HCT116 (cell line): ENCODE measurements around the gene LCN9. TPM values are rescaled to one million over a fixed set of nuclear protein-coding genes. Genes with fewer than 3 reads are reported as not detected.

ENCODE experiments used
- ATAC-seq: fragments of 200-7000 bp; cut with Tn5 transposase; 2 replicates; pipeline ENCODE4 v1.9.1; 2020; ENCODE audit warnings: mild to moderate bottlenecking, moderate library complexity
- BruUV-seq: library from RNA; stranded (reverse); fragments of 400-500 nt; replicated peaks from 2 replicates; lab custom pipeline; 2021; lab: Mats Ljungman, UMichigan
- CTCF ChIA-PET: fragments of 300-600 bp; sonication (Branson Sonifier 250); formaldehyde crosslinking; loops from one replicate; lab custom pipeline; 2021; ENCODE audit warnings: antibody characterized with exemption; lab: Charles Lee
- POLR2A ChIA-PET: fragments of 300-600, 350-600 bp; sonication (Branson Sonifier 250); formaldehyde crosslinking; loops from one replicate; lab custom pipeline; 2021; ENCODE audit warnings: antibody characterized with exemption; lab: Charles Lee
- RAD21 ChIA-PET, 2 experiments: fragments of 300-600 bp; sonication (Branson Sonifier 250); formaldehyde crosslinking; loops; one replicate each; lab custom pipeline; 2023; ENCODE audit warnings: low total read pairs in 2 of 2; ENCODE audit not compliant: uncharacterized antibody in 2 of 2, unreplicated experiment in 2 of 2, low non-redundant PET in 1 of 2; lab: Charles Lee
- DNase-seq: peaks from one replicate; pipeline ENCODE4 v3.0.0-alpha.2; 2010; ENCODE audit warnings: low read depth, low spot score
- H2AFZ ChIP-seq: fragments of 200-600 bp; shearing (Covaris generic), sonication (generic); 2 replicates; pipeline ENCODE4 v1.6.1; 2017; ENCODE audit warnings: low read depth, mixed run types, mixed read lengths, antibody characterized with exemption, low read length; ENCODE audit not compliant: poor library complexity, severe bottlenecking
- H3K27ac ChIP-seq: 2 replicates; pipeline ENCODE4 v1.5.1; 2012; ENCODE audit warnings: low read depth, low read length
- H3K27me3 ChIP-seq: fragments of 200-600 bp; sonication (generic); 2 replicates; pipeline ENCODE4 v1.6.1; 2016; ENCODE audit warnings: mixed run types, low read length, mixed read lengths; ENCODE audit not compliant: insufficient read depth
- H3K36me3 ChIP-seq, 2 experiments: fragments of 200-500 bp in 1 of 2; fragments of 200-600 bp in 1 of 2; sonication (Bioruptor generic) in 1 of 2; sonication (generic) in 1 of 2; 2 replicates each; pipeline versions ENCODE4 v1.5.1 to v1.6.1; 2014 to 2016; ENCODE audit warnings: low read length in 2 of 2, inconsistent platforms in 1 of 2, mixed read lengths in 1 of 2, mixed run types in 1 of 2; ENCODE audit not compliant: insufficient read depth in 2 of 2, control insufficient read depth in 1 of 2
- H3K4me1 ChIP-seq, 2 experiments: fragments of 200-600 bp in 1 of 2; sonication (generic) in 1 of 2; 2 replicates each; pipeline versions ENCODE4 v1.5.1 to v1.6.1; 2012 to 2017; ENCODE audit warnings: low read length in 2 of 2, inconsistent platforms in 1 of 2, mild to moderate bottlenecking in 1 of 2, mixed read lengths in 1 of 2, mixed run types in 1 of 2, moderate library complexity in 1 of 2; ENCODE audit not compliant: insufficient read depth in 2 of 2, control insufficient read depth in 1 of 2
- H3K4me2 ChIP-seq: fragments of 200-600 bp; sonication (generic); 2 replicates; pipeline ENCODE4 v1.6.1; 2017; ENCODE audit warnings: mixed run types, low read length, mixed read lengths
- H3K4me3 ChIP-seq, 2 experiments: fragments of 200-600 bp in 1 of 2; sonication (generic) in 1 of 2; replicated peaks in 1 of 2; 2 replicates each; pipeline ENCODE4 v1.5.1; 2011 to 2016; ENCODE audit warnings: low read length in 2 of 2, control low read depth in 1 of 2, low read depth in 1 of 2, mild to moderate bottlenecking in 1 of 2, mixed read lengths in 1 of 2, mixed run types in 1 of 2
- H3K79me2 ChIP-seq: fragments of 200-600 bp; sonication (generic); 2 replicates; pipeline ENCODE4 v1.6.1; 2017; ENCODE audit warnings: mild to moderate bottlenecking, mixed run types, low read length, moderate library complexity, mixed read lengths; ENCODE audit not compliant: insufficient read depth
- H3K9ac ChIP-seq: fragments of 200-600 bp; sonication (generic); 2 replicates; pipeline ENCODE4 v1.6.1; 2016; ENCODE audit warnings: low read length, mixed read lengths
- H3K9me2 ChIP-seq: fragments of 200-600 bp; sonication (generic), shearing (Covaris generic); 2 replicates; pipeline ENCODE4 v1.6.1; 2017; ENCODE audit warnings: mixed run types, mild to moderate bottlenecking, moderate library complexity; ENCODE audit not compliant: insufficient read depth
- H3K9me3 ChIP-seq, 2 experiments: fragments of 200-500 bp in 1 of 2; fragments of 200-600 bp in 1 of 2; sonication (Bioruptor generic) in 1 of 2; sonication (generic) in 1 of 2; 2 replicates each; pipeline ENCODE4 v1.6.1; 2014 to 2017; ENCODE audit warnings: low read length in 2 of 2, mixed read lengths in 2 of 2, inconsistent platforms in 1 of 2, low read depth in 1 of 2, mild to moderate bottlenecking in 1 of 2, mixed run types in 1 of 2, moderate library complexity in 1 of 2; ENCODE audit not compliant: control insufficient read depth in 1 of 2, insufficient read depth in 1 of 2
- H4K20me1 ChIP-seq: fragments of 200-600 bp; sonication (generic), shearing (Covaris generic); 2 replicates; pipeline ENCODE4 v1.6.1; 2017; ENCODE audit warnings: mixed run types, mild to moderate bottlenecking, moderate library complexity; ENCODE audit not compliant: insufficient read depth
- EGR1 ChIP-seq: IDR thresholded peaks from 2 replicates; pipeline ENCODE4 v1.6.1; 2012; ENCODE audit warnings: low read depth
- ELF1 ChIP-seq: IDR thresholded peaks from 2 replicates; pipeline ENCODE4 v1.6.1; 2012; ENCODE audit warnings: low read depth, borderline replicate concordance
- EZH2 ChIP-seq: fragments of 200-600 bp; sonication (generic); IDR thresholded peaks from 2 replicates; pipeline ENCODE4 v1.6.1; 2017; ENCODE audit warnings: antibody characterized with exemption, mixed run types
- FOSL1 ChIP-seq: IDR thresholded peaks from 2 replicates; pipeline ENCODE4 v1.6.1; 2012; ENCODE audit warnings: low read depth
- JUND ChIP-seq: IDR thresholded peaks from 2 replicates; pipeline ENCODE4 v1.6.1; 2012
- POLR2AphosphoS5 ChIP-seq: IDR thresholded peaks from 2 replicates; pipeline ENCODE4 v1.6.1; 2011; ENCODE audit warnings: mild to moderate bottlenecking, low read depth, low read length, moderate library complexity
- SIN3A ChIP-seq: IDR thresholded peaks from 2 replicates; pipeline ENCODE4 v1.6.1; 2012; ENCODE audit warnings: low read depth
- SP1 ChIP-seq: IDR thresholded peaks from 2 replicates; pipeline ENCODE4 v1.6.1; 2012; ENCODE audit warnings: low read depth
- SRF ChIP-seq: IDR thresholded peaks from 2 replicates; pipeline ENCODE4 v1.6.1; 2012; ENCODE audit warnings: low read depth
- TCF7L2 ChIP-seq: IDR thresholded peaks from 2 replicates; pipeline ENCODE4 v1.7.0; 2011; ENCODE audit warnings: borderline replicate concordance, inconsistent platforms; ENCODE audit not compliant: insufficient read depth, insufficient read length; ENCODE audit errors: extremely low read depth
- YY1 ChIP-seq: IDR thresholded peaks from 2 replicates; pipeline ENCODE4 v1.6.1; 2011; ENCODE audit warnings: low read length, low read depth, moderate library complexity, mild to moderate bottlenecking; ENCODE audit not compliant: insufficient replicate concordance; ENCODE audit errors: extremely low read depth
- ZFX ChIP-seq: fragments of 450-650 bp; IDR thresholded peaks from 2 replicates; pipeline ENCODE4 v1.6.1; 2017
- ZNF274 ChIP-seq: fragments of 200-500 bp; sonication (Bioruptor generic); IDR thresholded peaks from 2 replicates; pipeline ENCODE4 v1.6.1; 2014; ENCODE audit warnings: mild to moderate bottlenecking, low read depth, low read length, inconsistent platforms
- intact Hi-C: fragments of 100-400 bp; cut with micrococcal nuclease; formaldehyde crosslinking; loops from 2 replicates; pipeline ENCODE4 v1.10.0; 2022
- total RNA-seq: library from RNA; stranded (reverse); gene quantifications from one replicate; pipeline ENCODE4 v1.2.1, GENCODE V29; 2021; ENCODE audit not compliant: unreplicated experiment
- TF ChIP-seq, protein P1 (sequence below): IDR thresholded peaks from 2 replicates; pipeline ENCODE4 v1.6.1; 2012
- TF ChIP-seq, protein P2 (sequence below): IDR thresholded peaks from 2 replicates; pipeline ENCODE4 v1.6.1; 2012; ENCODE audit warnings: low read depth
- TF ChIP-seq, protein P3 (sequence below): IDR thresholded peaks from 2 replicates; pipeline ENCODE4 v1.6.1; 2012

LCN9 gene
- total RNA-seq, 1 experiment from 2014 or later: not detected

GRCh38 chr9:135715056-135715595 is 52.0 kb downstream of the LCN9 start:
- Histone ChIP-seq H3K27ac (no peak overlapping the region), H2AFZ (no peak overlapping the region), H3K4me2 (no peak overlapping the region), H3K9me2 (no peaks in the 10 kb centered on the region), H3K79me2 (no peaks in the 10 kb centered on the region), H3K36me3 (no peaks in the 10 kb centered on the region), H3K4me1 (peaks cover 6 to 12% of the 10 kb centered on the region in 2 experiments; a peak in 3 of 4 replicates), H3K9ac (no peak overlapping the region), H3K9me3 (no peaks in the 10 kb centered on the region), H3K27me3 (0 out of 2 replicates have a peak, but pooled peaks cover under 1% of the 10 kb centered on the region), H3K4me3 (no peak overlapping the region), H4K20me1 (no peaks in the 10 kb centered on the region)
- DNase-seq (no peak), ATAC-seq (no peak)
- CTCF ChIA-PET: no interaction called here
- TF ChIP-seq YY1: no peak
- TF ChIP-seq, protein P1, sequence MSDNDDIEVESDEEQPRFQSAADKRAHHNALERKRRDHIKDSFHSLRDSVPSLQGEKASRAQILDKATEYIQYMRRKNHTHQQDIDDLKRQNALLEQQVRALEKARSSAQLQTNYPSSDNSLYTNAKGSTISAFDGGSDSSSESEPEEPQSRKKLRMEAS: no peak
- TF ChIP-seq FOSL1: no peak
- TF ChIP-seq JUND: no peak
- no peak for TF ChIP-seq SRF
- TF ChIP-seq TCF7L2: no peak
- no peak for TF ChIP-seq SP1
- TF ChIP-seq SIN3A: no peak
- TF ChIP-seq ZNF274: no peak
- intact Hi-C loops: no loop called here
- POLR2A ChIA-PET: no interaction called here
- BruUV-seq: no TSS peak
- RAD21 ChIA-PET: no interaction called here

GRCh38 chr9:135716045-135716444 is 52.9 kb downstream of the LCN9 start:
- no TSS peak for BruUV-seq

More at GRCh38 chr9:135716045-135716444, 52.9 kb downstream of the LCN9 start:
- ATAC-seq (no peak), DNase-seq (no peak)
- POLR2A ChIA-PET: no interaction called here
- CTCF ChIA-PET: no interaction called here
- no peak overlapping the region for H3K27ac ChIP-seq
- no peak overlapping the region for H3K4me3 ChIP-seq
- H3K9me2 ChIP-seq: no peaks in the 10 kb centered on the region
- H3K4me2 ChIP-seq: no peak overlapping the region
- no peak overlapping the region for H2AFZ ChIP-seq
- no peaks in the 10 kb centered on the region for H3K36me3 ChIP-seq
- TF ChIP-seq EGR1 (no peak), EZH2 (no peak), ELF1 (no peak), TCF7L2 (no peak), SP1 (no peak), ZNF274 (no peak), POLR2AphosphoS5 (no peak), ZFX (no peak), YY1 (no peak)
- TF ChIP-seq, protein P1: no peak
- TF ChIP-seq, protein P2, sequence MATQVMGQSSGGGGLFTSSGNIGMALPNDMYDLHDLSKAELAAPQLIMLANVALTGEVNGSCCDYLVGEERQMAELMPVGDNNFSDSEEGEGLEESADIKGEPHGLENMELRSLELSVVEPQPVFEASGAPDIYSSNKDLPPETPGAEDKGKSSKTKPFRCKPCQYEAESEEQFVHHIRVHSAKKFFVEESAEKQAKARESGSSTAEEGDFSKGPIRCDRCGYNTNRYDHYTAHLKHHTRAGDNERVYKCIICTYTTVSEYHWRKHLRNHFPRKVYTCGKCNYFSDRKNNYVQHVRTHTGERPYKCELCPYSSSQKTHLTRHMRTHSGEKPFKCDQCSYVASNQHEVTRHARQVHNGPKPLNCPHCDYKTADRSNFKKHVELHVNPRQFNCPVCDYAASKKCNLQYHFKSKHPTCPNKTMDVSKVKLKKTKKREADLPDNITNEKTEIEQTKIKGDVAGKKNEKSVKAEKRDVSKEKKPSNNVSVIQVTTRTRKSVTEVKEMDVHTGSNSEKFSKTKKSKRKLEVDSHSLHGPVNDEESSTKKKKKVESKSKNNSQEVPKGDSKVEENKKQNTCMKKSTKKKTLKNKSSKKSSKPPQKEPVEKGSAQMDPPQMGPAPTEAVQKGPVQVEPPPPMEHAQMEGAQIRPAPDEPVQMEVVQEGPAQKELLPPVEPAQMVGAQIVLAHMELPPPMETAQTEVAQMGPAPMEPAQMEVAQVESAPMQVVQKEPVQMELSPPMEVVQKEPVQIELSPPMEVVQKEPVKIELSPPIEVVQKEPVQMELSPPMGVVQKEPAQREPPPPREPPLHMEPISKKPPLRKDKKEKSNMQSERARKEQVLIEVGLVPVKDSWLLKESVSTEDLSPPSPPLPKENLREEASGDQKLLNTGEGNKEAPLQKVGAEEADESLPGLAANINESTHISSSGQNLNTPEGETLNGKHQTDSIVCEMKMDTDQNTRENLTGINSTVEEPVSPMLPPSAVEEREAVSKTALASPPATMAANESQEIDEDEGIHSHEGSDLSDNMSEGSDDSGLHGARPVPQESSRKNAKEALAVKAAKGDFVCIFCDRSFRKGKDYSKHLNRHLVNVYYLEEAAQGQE: no peak
- TF ChIP-seq, protein P3, sequence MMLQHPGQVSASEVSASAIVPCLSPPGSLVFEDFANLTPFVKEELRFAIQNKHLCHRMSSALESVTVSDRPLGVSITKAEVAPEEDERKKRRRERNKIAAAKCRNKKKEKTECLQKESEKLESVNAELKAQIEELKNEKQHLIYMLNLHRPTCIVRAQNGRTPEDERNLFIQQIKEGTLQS: no peak
- TF ChIP-seq, all 23 proteins: peak for 0
- RAD21 ChIA-PET: no interaction called here
- Histone ChIP-seq H3K9ac (no peak overlapping the region), H3K4me1 (peaks cover 6 to 12% of the 10 kb centered on the region in 2 experiments; a peak in 3 of 4 replicates), H3K9me3 (no peaks in the 10 kb centered on the region), H3K79me2 (no peaks in the 10 kb centered on the region), H3K27me3 (no peaks in the 10 kb centered on the region), H4K20me1 (no peaks in the 10 kb centered on the region)
- intact Hi-C loops: no loop called here
